Endothelial cell of umbilical vein (primary cell): Measurements from ENCODE around the gene HIVEP1.

Experiments
- CTCF ChIP-seq, 2 donors: IDR thresholded peaks; 1 replicate in 1 of 2; 2 replicates in 1 of 2; pipeline ENCODE4 v1.5.1; 2011; ENCODE audit warnings: low read length in 2 of 2, mild to moderate bottlenecking in 2 of 2, moderate library complexity in 2 of 2, control low read depth in 1 of 2, inconsistent platforms in 1 of 2, low read depth in 1 of 2; ENCODE audit not compliant: insufficient read depth in 1 of 2; ENCODE audit errors: extremely low read depth in 1 of 2
- POLR2A ChIP-seq: IDR thresholded peaks from 2 replicates; pipeline ENCODE4 v1.6.1; 2012; ENCODE audit warnings: low read depth, mild to moderate bottlenecking, control low read depth, low read length

- TF ChIP-seq CTCF (IDR thresholded peaks at IDR 0.05; ENCODE audit: extremely low read depth in 1 of 2, insufficient read depth in 1 of 2, low read depth in 1 of 2, low read length in 2 of 2) = no peak
- no peak for TF ChIP-seq POLR2A
Measured at GRCh38 chr6:11999246-11999645, 12.9 kb upstream of the HIVEP1 start.
